ENCODE measurements around the gene LAMA5. TPM values are rescaled to one million over a fixed set of nuclear protein-coding genes. Genes with fewer than 3 reads are reported as not detected.

LAMA5 gene
- polyA plus RNA-seq, 1 of the 3 experiments (the other 2 are of a cell fraction) = 27.2 TPM

DNA sequence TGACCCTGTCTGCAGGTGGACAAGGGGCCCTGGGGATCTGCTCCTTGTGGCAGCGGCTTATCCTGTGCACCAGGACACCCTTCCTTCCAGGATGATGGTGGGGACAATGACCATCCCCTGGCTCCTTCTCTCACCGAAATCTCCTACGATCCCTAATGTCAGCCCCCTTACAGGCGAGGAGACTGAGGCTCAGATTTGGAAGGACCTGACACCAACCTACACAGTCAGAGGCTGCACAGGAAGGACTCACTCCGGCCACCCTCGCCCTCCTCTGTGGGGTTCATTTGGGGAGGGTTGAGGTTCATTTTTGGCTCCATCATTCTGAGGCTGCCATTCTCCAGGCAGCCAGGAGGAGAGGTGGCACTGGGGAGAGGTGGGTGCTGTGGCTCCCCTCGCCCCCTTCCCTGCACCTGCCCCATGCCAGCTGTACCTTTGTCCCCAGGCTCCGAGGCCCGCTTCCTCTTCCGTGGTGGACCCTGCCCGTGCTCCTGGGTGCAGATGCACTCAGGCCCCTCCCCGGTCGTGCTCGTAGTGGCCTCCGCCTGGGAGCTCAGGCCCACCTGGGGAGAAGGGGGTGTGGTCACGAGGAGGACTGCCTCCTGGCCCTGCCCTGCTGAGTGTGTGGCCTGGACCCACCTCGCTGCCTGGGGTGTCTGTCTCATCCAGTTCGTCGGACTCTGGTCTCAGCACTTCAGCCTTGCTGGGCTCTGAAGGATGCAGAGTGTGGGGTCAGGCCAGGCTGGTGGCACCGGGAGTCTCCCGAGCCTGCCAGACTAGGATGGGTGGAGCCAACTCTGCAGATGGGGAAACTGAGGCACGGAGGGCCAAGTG is 45.3 kb upstream of the LAMA5 start:
- POLR2A ChIA-PET = no interaction called here
- Histone ChIP-seq H3K9ac (no peak overlapping the region), H4K20me1 (ENCODE audit: insufficient read depth) (no peaks in the 10 kb centered on the region), H3K4me3 (ENCODE audit: low read depth in 2 of 2, low read length in 1 of 2) (no peak overlapping the region), H2AFZ (ENCODE audit: low read depth) (no peak overlapping the region), H3K9me2 (no peaks in the 10 kb centered on the region), H3K4me1 (ENCODE audit: control insufficient read depth in 1 of 2, insufficient read depth in 2 of 2, low read depth in 1 of 2, low read length in 1 of 2) (peaks cover 0 to 28% of the 10 kb centered on the region in 2 experiments; a peak in 1 of 4 replicates), H3K27ac (ENCODE audit: low read depth in 2 of 2, low read length in 1 of 2) (no peak overlapping the region), H3K27me3 (ENCODE audit: insufficient read depth) (no peaks in the 10 kb centered on the region), H3K4me2 (no peak overlapping the region), H3F3A (replicated peaks; ENCODE audit: insufficient read depth) (no peaks in the 10 kb centered on the region), H3K36me3 (replicated peaks in 1 of 2; ENCODE audit: control insufficient read depth in 1 of 2, insufficient read depth in 2 of 2, low read length in 1 of 2) (no peaks in the 10 kb centered on the region), H3K79me2 (ENCODE audit: insufficient read depth) (no peaks in the 10 kb centered on the region), H3K9me3 (no peaks in the 10 kb centered on the region)
- CTCF ChIA-PET = interaction anchor here (1.3 to 4.2 kb wide), 2 partner anchors 30 to 82 kb away, joined by 4 to 48 read pairs; no protein-coding TSS in a partner anchor
- TF ChIP-seq, protein P1, sequence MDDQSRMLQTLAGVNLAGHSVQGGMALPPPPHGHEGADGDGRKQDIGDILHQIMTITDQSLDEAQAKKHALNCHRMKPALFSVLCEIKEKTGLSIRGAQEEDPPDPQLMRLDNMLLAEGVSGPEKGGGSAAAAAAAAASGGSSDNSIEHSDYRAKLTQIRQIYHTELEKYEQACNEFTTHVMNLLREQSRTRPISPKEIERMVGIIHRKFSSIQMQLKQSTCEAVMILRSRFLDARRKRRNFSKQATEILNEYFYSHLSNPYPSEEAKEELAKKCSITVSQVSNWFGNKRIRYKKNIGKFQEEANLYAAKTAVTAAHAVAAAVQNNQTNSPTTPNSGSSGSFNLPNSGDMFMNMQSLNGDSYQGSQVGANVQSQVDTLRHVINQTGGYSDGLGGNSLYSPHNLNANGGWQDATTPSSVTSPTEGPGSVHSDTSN (IDR thresholded peaks at IDR 0.05) = no peak
- TF ChIP-seq, protein P2, sequence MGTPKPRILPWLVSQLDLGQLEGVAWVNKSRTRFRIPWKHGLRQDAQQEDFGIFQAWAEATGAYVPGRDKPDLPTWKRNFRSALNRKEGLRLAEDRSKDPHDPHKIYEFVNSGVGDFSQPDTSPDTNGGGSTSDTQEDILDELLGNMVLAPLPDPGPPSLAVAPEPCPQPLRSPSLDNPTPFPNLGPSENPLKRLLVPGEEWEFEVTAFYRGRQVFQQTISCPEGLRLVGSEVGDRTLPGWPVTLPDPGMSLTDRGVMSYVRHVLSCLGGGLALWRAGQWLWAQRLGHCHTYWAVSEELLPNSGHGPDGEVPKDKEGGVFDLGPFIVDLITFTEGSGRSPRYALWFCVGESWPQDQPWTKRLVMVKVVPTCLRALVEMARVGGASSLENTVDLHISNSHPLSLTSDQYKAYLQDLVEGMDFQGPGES (IDR thresholded peaks at IDR 0.05; ENCODE audit: low read depth, low read length) = no peak
- TF ChIP-seq EZH2phosphoT487 (IDR thresholded peaks at IDR 0.05; ENCODE audit: borderline replicate concordance, low read depth) (no peak), MEF2A (IDR thresholded peaks at IDR 0.05; ENCODE audit: borderline replicate concordance, low read depth) (no peak), FOXJ3 (CRISPR knock-in tag; IDR thresholded peaks at IDR 0.05) (no peak), MXI1 (IDR thresholded peaks at IDR 0.05; ENCODE audit: low read depth, low read length) (no peak), JUND (IDR thresholded peaks at IDR 0.05) (no peak), RAD21 (IDR thresholded peaks at IDR 0.05; ENCODE audit: low read length) (no peak), YY1 (IDR thresholded peaks at IDR 0.05; ENCODE audit: low read depth) (no peak), TCF12 (IDR thresholded peaks at IDR 0.05) (no peak), SIN3A (IDR thresholded peaks at IDR 0.05; ENCODE audit: borderline replicate concordance, low read depth, low read length) (no peak), POLR2AphosphoS5 (IDR thresholded peaks at IDR 0.05; ENCODE audit: low read depth, low read length) (no peak), GATA2 (CRISPR knock-in tag; IDR thresholded peaks at IDR 0.05) (no peak), FOXM1 (IDR thresholded peaks at IDR 0.05; ENCODE audit: low read depth) (no peak), SMC3 (IDR thresholded peaks at IDR 0.05; ENCODE audit: low read depth, low read length) (no peak), NRF1 (IDR thresholded peaks at IDR 0.05; ENCODE audit: low read depth, low read length) (no peak), RFX5 (IDR thresholded peaks at IDR 0.05; ENCODE audit: low read length) (no peak)
- TF ChIP-seq, protein P3, sequence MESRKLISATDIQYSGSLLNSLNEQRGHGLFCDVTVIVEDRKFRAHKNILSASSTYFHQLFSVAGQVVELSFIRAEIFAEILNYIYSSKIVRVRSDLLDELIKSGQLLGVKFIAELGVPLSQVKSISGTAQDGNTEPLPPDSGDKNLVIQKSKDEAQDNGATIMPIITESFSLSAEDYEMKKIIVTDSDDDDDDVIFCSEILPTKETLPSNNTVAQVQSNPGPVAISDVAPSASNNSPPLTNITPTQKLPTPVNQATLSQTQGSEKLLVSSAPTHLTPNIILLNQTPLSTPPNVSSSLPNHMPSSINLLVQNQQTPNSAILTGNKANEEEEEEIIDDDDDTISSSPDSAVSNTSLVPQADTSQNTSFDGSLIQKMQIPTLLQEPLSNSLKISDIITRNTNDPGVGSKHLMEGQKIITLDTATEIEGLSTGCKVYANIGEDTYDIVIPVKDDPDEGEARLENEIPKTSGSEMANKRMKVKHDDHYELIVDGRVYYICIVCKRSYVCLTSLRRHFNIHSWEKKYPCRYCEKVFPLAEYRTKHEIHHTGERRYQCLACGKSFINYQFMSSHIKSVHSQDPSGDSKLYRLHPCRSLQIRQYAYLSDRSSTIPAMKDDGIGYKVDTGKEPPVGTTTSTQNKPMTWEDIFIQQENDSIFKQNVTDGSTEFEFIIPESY (IDR thresholded peaks at IDR 0.05; ENCODE audit: borderline replicate concordance, low read depth) = no peak
- TF ChIP-seq, protein P4, sequence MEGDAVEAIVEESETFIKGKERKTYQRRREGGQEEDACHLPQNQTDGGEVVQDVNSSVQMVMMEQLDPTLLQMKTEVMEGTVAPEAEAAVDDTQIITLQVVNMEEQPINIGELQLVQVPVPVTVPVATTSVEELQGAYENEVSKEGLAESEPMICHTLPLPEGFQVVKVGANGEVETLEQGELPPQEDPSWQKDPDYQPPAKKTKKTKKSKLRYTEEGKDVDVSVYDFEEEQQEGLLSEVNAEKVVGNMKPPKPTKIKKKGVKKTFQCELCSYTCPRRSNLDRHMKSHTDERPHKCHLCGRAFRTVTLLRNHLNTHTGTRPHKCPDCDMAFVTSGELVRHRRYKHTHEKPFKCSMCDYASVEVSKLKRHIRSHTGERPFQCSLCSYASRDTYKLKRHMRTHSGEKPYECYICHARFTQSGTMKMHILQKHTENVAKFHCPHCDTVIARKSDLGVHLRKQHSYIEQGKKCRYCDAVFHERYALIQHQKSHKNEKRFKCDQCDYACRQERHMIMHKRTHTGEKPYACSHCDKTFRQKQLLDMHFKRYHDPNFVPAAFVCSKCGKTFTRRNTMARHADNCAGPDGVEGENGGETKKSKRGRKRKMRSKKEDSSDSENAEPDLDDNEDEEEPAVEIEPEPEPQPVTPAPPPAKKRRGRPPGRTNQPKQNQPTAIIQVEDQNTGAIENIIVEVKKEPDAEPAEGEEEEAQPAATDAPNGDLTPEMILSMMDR (IDR thresholded peaks at IDR 0.05) = no peak
- 63% methylated on average over 9 of the region's 22 CpGs for WGBS (ENCODE audit: low lambda C conversion rate)
- no peak for DNase-seq
